ENCODE data around the gene TBC1D5. TPM values are rescaled to one million over a fixed set of nuclear protein-coding genes. Genes with fewer than 3 reads are reported as not detected.

The TBC1D5 gene
- polyA plus RNA-seq, 2 of the 4 experiments (the other 2 are of a cell fraction) = 36.7 to 72.2 TPM

DNA sequence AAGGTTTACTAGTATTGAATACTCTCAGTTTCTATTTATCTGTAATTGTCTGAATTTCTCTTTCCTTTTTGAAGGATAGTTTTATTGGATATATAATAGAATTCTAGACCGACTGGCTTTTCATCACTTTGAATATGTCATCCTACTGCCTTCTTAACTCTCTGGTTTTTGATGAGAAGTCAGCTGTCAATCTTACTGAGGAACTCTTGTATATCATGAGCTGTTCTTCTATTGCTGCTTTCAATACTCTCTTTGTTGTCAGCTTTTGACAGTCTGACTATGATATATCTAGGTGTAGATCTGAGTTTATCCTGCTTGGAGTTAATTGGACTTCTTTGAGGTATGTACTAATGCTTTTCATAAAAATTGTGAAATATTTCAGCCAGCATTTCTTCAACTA is 523.8 kb downstream of the TBC1D5 start:
- H3K4me2 ChIP-seq = no peak overlapping the region
- WGBS (ENCODE audit: missing lambda C conversion rate) = 0% methylated on average over 1 of the region's 1 CpG
- TF ChIP-seq HEYL (CRISPR knock-in tag; IDR thresholded peaks at IDR 0.05) = no peak
- no peak for TF ChIP-seq HOXA7 (CRISPR knock-in tag; IDR thresholded peaks at IDR 0.05)
- no peak overlapping the region for H3K4me3 ChIP-seq
- ChIA-PET POLR2A (no interaction called here), CTCF (interaction anchor here (1.2 kb wide), 1 partner anchor 617 kb away, joined by 4 read pairs; no protein-coding TSS in a partner anchor)
- 0 out of 3 replicates have a peak, but pooled peaks cover 3% of the 10 kb centered on the region for H3K9me3 ChIP-seq
- no peak for ATAC-seq
- no peak for FAIRE-seq
- no peak for DNase-seq (ENCODE audit: low read depth in 1 of 2, low spot score in 1 of 2)
- H3K4me1 ChIP-seq = 0 out of 3 replicates have a peak, but pooled peaks cover under 1% of the 10 kb centered on the region
- no peak overlapping the region for H3K27ac ChIP-seq

DNA sequence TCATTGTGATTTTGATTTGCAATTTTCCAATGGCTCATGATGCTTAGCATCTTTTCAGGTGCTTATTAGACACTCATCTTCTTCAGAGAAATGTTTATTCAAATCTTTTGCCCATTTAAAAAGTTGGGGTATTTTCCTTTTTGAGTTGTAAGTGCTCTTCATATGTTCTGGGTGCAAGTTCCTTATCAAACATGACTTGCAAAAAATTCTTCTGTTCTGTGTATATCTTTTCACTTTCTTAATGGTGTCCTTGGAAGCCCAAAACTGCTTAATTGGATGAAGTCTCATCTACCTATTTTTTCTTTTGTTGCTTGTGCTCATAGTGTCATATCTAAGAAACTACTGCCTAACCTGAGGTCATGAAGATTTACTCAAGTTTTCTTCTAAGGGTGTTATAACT is 524.8 kb downstream of the TBC1D5 start:
- Histone ChIP-seq H3K4me1 (0 out of 3 replicates have a peak, but pooled peaks cover 7% of the 10 kb centered on the region), H3K4me3 (no peak overlapping the region), H3K4me2 (no peak overlapping the region), H3K27ac (no peak overlapping the region), H3K9me3 (0 out of 3 replicates have a peak, but pooled peaks cover 3% of the 10 kb centered on the region)
- ATAC-seq = no peak
- TF ChIP-seq CBX2 (IDR thresholded peaks at IDR 0.05; ENCODE audit: borderline replicate concordance, low read depth) = no peak
- TF ChIP-seq, protein P1, sequence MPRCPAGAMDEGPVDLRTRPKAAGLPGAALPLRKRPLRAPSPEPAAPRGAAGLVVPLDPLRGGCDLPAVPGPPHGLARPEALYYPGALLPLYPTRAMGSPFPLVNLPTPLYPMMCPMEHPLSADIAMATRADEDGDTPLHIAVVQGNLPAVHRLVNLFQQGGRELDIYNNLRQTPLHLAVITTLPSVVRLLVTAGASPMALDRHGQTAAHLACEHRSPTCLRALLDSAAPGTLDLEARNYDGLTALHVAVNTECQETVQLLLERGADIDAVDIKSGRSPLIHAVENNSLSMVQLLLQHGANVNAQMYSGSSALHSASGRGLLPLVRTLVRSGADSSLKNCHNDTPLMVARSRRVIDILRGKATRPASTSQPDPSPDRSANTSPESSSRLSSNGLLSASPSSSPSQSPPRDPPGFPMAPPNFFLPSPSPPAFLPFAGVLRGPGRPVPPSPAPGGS (IDR thresholded peaks at IDR 0.05) = no peak
- TF ChIP-seq NFE2L2 (conservative IDR thresholded peaks at IDR 0.05; ENCODE audit: low read length) = peak; percentile 86
- no peak for TF ChIP-seq EHF (CRISPR knock-in tag; IDR thresholded peaks at IDR 0.05)
- TF ChIP-seq, protein P2, sequence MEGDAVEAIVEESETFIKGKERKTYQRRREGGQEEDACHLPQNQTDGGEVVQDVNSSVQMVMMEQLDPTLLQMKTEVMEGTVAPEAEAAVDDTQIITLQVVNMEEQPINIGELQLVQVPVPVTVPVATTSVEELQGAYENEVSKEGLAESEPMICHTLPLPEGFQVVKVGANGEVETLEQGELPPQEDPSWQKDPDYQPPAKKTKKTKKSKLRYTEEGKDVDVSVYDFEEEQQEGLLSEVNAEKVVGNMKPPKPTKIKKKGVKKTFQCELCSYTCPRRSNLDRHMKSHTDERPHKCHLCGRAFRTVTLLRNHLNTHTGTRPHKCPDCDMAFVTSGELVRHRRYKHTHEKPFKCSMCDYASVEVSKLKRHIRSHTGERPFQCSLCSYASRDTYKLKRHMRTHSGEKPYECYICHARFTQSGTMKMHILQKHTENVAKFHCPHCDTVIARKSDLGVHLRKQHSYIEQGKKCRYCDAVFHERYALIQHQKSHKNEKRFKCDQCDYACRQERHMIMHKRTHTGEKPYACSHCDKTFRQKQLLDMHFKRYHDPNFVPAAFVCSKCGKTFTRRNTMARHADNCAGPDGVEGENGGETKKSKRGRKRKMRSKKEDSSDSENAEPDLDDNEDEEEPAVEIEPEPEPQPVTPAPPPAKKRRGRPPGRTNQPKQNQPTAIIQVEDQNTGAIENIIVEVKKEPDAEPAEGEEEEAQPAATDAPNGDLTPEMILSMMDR (IDR thresholded peaks at IDR 0.05) = no peak
- FAIRE-seq = no peak
- ChIA-PET CTCF (no interaction called here), POLR2A (no interaction called here)
- DNase-seq (ENCODE audit: low read depth in 1 of 2, low spot score in 1 of 2) = no peak

DNA sequence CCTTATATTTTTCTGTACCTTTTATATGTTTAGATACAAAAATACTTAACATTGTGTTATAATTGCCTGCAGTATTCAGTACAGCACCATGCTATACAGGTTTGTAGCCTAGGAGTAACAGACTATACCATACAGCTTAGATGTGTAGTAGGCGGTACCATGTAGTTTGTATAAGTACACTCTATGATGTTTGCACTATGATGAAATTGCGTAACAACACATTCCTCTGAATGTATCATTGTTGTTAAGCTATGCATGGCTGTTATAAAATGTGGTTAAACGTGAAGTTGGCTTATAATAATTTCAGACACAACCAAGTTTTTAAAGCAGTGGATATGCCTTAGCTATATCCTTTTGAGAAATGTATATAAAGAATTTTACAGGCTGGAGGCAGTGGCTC is 529.3 kb downstream of the TBC1D5 start:
- WGBS (ENCODE audit: missing lambda C conversion rate) = 79% methylated on average over 3 of the region's 3 CpGs
- ChIA-PET CTCF (interaction anchor here (0.8 to 1.0 kb wide), 3 partner anchors 12 to 121 kb away, joined by 3 read pairs; no protein-coding TSS in a partner anchor), POLR2A (no interaction called here)
- 0 out of 6 replicates have a peak, but pooled peaks of 1 of the 2 experiments have one; percentile 52 for ATAC-seq
- TF ChIP-seq CEBPB (IDR thresholded peaks at IDR 0.05) = peak; percentile 50 to 86; a peak in 3 of 4 replicates
- TF ChIP-seq, protein P3, sequence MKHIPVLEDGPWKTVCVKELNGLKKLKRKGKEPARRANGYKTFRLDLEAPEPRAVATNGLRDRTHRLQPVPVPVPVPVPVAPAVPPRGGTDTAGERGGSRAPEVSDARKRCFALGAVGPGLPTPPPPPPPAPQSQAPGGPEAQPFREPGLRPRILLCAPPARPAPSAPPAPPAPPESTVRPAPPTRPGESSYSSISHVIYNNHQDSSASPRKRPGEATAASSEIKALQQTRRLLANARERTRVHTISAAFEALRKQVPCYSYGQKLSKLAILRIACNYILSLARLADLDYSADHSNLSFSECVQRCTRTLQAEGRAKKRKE (CRISPR knock-in tag; IDR thresholded peaks at IDR 0.05; ENCODE audit: low read depth) = no peak
- DNase-seq (ENCODE audit: low read depth in 1 of 2, low spot score in 1 of 2) = no peak
- H3K4me2 ChIP-seq = no peak overlapping the region
- peak; percentile 61 for FAIRE-seq
- H3K27ac ChIP-seq = no peak overlapping the region
- 0 out of 3 replicates have a peak, but pooled peaks cover 7% of the 10 kb centered on the region for H3K4me1 ChIP-seq
- no peak overlapping the region for H3K4me3 ChIP-seq
- no peaks in the 10 kb centered on the region for H3K9me3 ChIP-seq

DNA sequence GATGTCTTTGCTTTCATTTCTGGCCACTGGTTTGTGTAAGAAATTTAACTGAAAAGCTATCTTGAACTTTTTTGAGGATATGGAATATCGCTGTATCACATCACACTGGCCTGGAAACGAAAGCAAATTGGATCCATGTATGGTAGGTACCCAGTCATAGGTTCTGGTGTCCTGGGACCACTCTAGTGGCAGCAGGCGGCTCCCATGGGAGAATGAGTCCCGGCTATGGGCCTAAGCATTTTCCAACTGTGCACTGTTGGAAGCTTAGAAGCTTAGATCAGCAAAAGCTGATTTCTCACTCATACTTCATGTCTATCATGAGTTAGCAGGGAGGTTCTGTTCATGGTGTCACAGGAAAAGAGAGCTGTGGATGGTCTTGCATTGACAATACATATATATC is 534.5 kb downstream of the TBC1D5 start:
- Histone ChIP-seq H3K4me2 (no peak overlapping the region), H3K4me3 (no peak overlapping the region), H3K27ac (no peak overlapping the region), H3K4me1 (0 out of 3 replicates have a peak, but pooled peaks cover under 1% of the 10 kb centered on the region), H3K9me3 (no peaks in the 10 kb centered on the region)
- ChIA-PET CTCF (interaction anchor here (1.0 to 1.7 kb wide), 2 partner anchors 24 to 398 kb away, joined by 3 to 4 read pairs; no protein-coding TSS in a partner anchor), POLR2A (no interaction called here)
- TF ChIP-seq HOXA7 (CRISPR knock-in tag; IDR thresholded peaks at IDR 0.05) (no peak), TP53 (CRISPR knock-in tag; IDR thresholded peaks at IDR 0.05) (no peak), RFX5 (IDR thresholded peaks at IDR 0.05) (no peak)
- DNase-seq (ENCODE audit: low read depth in 1 of 2, low spot score in 1 of 2) = no peak
- 88% methylated on average over 4 of the region's 4 CpGs for WGBS (ENCODE audit: missing lambda C conversion rate)
- FAIRE-seq = no peak
- ATAC-seq = no peak

DNA sequence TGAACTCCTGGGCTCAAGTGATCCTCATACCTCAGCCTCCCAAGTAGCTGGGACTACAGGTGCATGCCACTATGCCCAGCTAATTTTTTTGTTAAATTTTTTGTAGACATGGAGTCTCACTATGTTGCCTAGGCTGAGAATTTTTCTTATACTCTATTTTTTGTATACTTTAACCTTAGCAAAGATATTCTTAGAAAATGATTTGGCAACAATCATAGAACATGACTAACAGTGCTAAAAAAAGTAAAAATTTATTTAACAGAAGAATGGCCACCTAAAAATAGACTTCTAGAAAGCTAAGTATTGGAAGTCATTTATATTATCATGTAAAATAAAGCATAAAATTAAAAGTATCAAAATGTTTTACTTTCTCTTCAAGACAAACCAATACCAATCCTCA is 535.4 kb downstream of the TBC1D5 start:
- Histone ChIP-seq H3K27ac (no peak overlapping the region), H3K4me3 (no peak overlapping the region), H3K4me1 (no peaks in the 10 kb centered on the region), H3K4me2 (no peak overlapping the region), H3K9me3 (no peaks in the 10 kb centered on the region)
- ATAC-seq = no peak
- no peak for FAIRE-seq
- ChIA-PET POLR2A (no interaction called here), CTCF (interaction anchor here (1.7 kb wide), 1 partner anchor 397 kb away, joined by 4 read pairs; no protein-coding TSS in a partner anchor)
- no peak for DNase-seq (ENCODE audit: low read depth in 1 of 2, low spot score in 1 of 2)
- TF ChIP-seq RFX5 (IDR thresholded peaks at IDR 0.05) = no peak
- TF ChIP-seq KDM1A (IDR thresholded peaks at IDR 0.05; ENCODE audit: low read depth) = no peak
- no peak for TF ChIP-seq EP300 (IDR thresholded peaks at IDR 0.05)
- TF ChIP-seq HOXB5 (CRISPR knock-in tag; IDR thresholded peaks at IDR 0.05) = no peak
- no peak for TF ChIP-seq KDM5A (IDR thresholded peaks at IDR 0.05)
- TF ChIP-seq RNF2 (IDR thresholded peaks at IDR 0.05; ENCODE audit: borderline replicate concordance, low read depth) = no peak
- no peak for TF ChIP-seq SREBF2 (IDR thresholded peaks at IDR 0.05)
- TF ChIP-seq RARB (CRISPR knock-in tag; IDR thresholded peaks at IDR 0.05) = no peak
- TF ChIP-seq, protein P4, sequence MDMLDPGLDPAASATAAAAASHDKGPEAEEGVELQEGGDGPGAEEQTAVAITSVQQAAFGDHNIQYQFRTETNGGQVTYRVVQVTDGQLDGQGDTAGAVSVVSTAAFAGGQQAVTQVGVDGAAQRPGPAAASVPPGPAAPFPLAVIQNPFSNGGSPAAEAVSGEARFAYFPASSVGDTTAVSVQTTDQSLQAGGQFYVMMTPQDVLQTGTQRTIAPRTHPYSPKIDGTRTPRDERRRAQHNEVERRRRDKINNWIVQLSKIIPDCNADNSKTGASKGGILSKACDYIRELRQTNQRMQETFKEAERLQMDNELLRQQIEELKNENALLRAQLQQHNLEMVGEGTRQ (IDR thresholded peaks at IDR 0.05) = no peak
- TF ChIP-seq TFCP2L1 (CRISPR knock-in tag; IDR thresholded peaks at IDR 0.05) = no peak
- TF ChIP-seq, protein P5, sequence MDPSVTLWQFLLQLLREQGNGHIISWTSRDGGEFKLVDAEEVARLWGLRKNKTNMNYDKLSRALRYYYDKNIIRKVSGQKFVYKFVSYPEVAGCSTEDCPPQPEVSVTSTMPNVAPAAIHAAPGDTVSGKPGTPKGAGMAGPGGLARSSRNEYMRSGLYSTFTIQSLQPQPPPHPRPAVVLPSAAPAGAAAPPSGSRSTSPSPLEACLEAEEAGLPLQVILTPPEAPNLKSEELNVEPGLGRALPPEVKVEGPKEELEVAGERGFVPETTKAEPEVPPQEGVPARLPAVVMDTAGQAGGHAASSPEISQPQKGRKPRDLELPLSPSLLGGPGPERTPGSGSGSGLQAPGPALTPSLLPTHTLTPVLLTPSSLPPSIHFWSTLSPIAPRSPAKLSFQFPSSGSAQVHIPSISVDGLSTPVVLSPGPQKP (IDR thresholded peaks at IDR 0.05; ENCODE audit: low read depth, low read length) = no peak
- no peak for TF ChIP-seq SMC3 (IDR thresholded peaks at IDR 0.05)
- TF ChIP-seq GATA3 (IDR thresholded peaks at IDR 0.05; ENCODE audit: borderline replicate concordance) = no peak

Data from A549 (cell line).